HG03558 (cell line): Measurements from ENCODE around the gene ELANE.
"Not testable (repeated sequence)": the region's sequence is repeated elsewhere in the genome, so short reads cannot be mapped to it uniquely, and the experiment has no call there.

Source experiments
- ATAC-seq: cut with Tn5 transposase; IDR thresholded peaks from one replicate; pipeline ENCODE4 v1.9.1; 2021; ENCODE audit warnings: moderate number of reproducible peaks; ENCODE audit not compliant: unreplicated experiment; ENCODE audit errors: extremely low read depth

ELANE gene

DNA sequence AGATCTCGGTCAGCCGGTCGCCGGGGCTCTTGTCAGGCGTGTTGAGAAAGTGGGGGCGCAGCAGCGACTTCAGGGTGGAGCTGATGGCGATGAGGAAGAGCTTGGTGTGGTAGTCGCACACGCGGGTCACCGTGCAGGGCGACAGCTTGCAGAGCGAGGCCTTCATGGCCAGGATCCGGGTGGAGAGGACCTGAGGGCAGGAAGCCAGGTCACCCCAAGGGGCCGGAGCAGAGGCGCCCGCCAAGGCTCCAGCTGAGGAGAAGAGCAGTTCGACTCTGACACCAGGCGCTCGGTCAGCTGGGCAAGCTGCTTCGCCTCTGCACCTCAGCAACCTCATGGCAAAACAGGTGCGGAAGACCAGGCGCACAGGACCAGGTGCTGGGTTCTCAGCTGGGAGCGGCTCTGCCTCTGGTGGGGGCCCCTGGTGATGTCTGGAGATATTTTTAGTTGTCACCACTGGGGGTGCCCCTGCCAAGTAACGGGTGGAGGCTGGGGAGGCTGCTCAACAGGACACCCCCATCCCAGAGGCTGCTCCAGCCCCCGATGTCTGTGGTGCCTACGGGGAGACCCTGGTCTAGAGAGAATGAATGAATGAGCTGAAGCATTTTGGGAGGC is 23.3 kb downstream of the ELANE start:
- ATAC-seq, result no peak

DNA sequence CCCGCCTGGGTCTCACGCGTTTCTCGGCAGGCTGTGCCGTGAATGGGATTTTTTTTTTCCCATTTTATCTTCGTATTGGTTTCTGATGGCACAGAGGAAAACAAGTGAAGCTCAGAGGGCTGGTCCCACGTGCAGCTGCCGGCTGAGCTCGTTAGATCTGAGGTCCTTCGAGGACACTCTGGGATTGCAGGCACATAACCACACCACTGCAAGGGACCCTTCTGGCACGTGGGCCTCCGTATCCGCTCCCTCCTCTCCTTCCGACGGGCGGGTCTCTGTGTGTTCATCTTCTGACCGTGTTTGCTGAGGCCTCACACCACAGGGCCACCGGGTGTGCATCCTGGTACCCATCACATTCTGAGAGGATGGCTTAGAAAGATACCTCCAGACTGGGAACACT is 24.0 kb downstream of the ELANE start:
- no peak for ATAC-seq

DNA sequence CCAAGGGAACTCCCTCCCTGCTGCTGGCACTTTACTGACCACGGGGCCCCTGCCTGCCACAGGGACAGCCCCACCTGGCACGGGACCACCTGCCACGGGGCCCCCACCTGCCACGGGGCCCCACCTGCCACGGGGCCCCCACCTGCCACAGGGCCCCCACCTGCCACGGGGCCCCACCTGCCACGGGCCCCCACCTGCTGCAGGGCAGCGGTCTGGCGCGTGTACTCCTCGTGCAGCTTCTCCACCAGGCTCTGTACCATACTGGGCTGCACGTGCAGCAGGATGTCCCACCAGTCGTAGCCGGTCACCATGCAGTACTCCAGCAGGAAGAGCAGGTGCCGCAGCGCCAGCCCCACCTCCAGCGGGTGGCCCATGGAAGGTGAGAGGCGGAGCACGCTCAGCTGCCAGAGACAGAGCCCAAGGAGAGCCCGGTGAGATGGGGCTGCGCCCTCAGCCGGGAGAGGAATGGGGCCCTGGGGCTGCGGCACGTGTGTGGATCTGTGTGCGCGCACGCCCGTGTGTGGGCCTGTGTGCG is 24.7 kb downstream of the ELANE start:
- no peak for ATAC-seq

DNA sequence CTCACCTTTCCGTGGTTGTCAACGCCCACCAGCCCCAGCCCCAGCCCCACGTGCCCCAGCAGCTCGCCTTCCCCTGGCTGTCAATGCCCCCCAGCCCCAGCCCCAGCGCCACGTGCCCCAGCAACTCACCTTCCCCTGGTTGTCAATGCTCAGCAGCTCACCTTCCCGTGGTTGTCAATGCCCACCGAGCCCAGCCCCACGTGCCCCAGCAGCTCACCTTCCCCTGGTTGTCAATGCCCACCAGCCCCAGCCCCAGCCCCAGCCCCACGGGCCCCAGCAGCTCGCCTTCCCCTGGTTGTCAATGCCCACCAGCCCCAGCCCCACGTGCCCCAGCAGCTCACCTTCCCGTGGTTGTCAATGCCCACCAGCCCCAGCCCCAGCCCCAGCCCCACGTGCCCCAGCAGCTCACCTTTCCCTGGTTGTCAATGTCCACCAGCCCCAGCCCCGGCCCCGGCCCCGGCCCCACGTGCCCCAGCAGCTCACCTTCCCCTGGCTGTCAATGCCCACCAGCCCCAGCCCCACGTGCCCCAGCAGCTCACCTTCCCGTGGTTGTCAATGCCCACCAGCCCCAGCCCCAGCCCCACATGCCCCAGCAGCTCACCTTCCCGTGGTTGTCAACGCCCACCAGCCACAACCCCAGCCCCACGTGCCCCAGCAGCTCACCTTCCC is 26.0 kb downstream of the ELANE start:
- not testable (repeated sequence) for ATAC-seq

DNA sequence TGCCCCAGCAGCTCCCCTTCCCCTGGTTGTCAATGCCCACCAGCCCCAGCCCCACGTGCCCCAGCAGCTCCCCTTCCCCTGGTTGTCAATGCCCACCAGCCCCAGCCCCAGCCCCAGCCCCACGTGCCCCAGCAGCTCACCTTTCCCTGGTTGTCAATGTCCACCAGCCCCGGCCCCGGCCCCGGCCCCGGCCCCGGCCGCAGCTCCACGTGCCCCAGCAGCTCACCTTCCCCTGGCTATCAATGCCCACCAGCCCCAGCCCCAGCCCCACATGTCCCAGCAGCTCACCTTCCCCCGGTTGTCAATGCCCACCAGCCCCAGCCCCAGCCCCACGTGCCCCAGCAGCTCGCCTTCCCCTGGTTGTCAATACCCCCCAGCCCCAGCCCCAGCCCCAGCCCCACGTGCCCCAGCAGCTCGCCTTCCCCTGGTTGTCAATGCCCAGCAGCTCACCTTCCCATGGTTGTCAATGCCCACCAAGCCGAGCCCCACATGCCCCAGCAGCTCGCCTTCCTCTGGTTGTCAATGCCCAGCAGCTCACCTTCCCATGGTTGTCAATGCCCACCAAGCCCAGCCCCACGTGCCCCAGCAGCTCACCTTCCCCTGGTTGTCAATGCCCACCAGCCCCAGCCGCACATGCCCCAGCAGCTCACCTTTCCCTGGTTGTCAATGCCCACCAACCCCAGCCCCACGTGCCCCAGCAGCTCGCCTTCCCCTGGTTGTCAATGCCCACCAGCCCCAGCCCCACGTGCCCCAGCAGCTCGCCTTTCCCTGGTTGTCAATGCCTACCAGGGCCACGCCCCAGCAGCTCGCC is 26.9 kb downstream of the ELANE start:
- ATAC-seq, result not testable (repeated sequence)

DNA sequence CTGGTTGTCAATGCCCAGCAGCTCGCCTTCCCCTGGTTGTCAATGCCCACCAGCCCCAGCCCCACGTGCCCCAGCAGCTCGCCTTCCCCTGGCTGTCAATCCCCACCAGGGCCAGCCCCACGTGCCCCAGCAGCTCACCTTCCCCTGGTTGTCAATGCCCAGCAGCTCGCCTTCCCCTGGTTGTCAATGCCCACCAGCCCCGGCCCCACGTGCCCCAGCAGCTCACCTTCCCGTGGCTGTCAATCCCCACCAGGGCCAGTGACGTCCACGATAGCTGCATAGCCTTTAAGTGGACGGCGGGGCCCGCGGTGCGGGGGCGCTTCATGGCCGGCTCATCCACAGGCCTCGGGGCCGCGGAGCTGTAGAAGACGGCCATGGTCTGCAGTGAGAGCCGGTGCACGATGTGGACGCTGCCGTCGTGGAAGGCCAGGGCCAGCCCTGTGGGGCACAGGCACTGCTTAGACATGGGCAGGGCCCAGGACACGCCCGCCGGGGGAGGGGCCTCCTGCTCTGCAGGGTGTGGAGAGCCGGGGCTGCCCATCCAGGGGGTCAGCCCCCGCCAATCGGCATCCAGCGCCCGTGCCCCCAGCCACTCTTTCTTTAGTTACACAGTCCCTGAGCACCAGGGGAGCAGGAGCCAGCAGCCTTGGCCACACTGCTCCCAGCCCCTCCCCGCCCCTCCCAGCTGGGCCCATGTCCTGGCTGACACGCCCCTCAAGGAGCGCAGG is 27.8 kb downstream of the ELANE start:
- ATAC-seq, result no peak

DNA sequence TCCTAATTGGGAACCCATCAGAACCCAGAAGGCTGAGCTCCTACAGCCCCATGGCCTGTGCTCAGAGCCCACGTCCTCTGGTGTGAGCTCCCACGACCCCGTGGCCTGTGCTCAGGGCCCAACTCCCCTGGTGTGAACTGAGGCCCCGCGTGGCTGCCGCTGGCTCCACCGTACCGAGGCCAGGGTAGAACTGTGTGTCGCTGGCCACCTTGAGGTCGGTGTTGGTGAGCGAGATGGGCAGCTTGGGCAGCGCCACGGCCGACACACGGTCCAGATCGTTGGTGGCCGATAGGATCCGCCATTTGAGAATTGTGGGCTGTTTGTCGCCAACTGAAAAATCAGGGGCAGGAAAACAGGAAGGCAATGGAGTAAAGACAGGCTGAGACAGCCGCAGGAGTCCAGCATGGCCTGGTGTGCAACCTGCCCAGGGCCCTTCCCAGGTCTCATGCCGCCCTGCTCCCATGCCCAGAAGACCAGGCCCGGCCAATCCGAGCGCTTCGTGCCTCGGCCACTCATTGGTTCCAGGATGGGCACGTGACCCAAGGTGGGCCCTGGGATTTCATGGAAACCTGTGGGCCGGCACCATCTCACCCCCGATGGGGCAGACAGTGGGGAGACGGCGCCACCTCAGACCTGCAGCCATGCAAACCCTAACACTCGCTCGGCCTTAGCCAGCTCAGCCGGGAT is 29.4 kb downstream of the ELANE start:
- ATAC-seq, result no peak

DNA sequence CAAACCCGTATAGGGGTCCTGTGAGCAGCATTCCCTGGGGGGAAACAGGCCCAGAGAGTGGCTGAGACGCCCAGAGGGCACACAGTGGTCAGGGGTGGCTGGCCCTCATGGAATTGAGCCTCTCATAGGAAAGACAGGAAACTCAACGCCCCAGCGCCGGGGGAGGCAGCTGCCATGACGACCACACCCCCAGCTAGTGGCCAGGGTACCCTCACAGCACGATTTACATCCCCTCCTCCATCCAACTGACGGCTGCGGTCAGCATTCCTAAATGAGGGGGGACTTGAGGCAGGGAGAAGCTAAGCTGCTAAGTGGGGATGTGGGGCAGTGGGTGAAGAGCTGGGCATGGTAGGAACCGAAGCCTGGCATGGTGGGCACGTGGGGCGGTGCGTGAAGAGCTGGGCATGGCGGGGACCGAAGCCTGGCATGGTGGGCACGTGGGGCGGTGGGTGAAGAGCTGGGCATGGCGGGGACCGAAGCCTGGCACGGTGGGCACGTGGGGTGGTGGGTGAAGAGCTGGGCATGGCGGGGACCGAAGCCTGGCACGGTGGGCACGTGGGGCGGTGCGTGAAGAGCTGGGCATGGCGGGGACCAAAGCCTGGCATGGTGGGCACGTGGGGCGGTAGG is 30.9 kb downstream of the ELANE start:
- ATAC-seq, result no peak

DNA sequence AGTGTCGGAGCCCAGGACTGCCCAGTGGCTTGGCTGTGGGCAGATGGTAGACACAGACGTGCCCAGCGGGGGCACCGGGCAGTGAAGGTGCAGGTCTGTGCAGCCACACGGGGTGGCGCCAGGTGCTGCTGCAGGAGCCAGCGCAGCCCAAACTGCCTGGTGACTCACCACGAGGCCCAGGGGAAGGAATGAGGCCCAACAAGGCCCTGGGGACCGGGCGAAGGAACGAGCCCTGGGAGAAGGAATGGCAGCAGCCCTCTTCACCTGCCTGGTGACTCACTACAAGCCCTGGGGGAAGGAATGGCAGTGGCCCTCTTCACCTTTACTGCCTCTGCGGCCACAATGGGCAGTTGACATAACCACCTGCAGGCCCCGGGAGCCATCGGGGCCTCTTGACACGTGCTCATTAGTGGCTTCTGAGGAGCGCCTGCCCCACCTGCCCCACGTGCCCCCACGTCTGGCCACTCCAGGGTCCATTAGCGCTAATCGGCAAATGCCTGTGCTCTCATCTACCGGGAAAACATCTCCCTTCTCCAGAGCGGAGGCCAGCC is 31.6 kb downstream of the ELANE start:
- ATAC-seq, result no peak

DNA sequence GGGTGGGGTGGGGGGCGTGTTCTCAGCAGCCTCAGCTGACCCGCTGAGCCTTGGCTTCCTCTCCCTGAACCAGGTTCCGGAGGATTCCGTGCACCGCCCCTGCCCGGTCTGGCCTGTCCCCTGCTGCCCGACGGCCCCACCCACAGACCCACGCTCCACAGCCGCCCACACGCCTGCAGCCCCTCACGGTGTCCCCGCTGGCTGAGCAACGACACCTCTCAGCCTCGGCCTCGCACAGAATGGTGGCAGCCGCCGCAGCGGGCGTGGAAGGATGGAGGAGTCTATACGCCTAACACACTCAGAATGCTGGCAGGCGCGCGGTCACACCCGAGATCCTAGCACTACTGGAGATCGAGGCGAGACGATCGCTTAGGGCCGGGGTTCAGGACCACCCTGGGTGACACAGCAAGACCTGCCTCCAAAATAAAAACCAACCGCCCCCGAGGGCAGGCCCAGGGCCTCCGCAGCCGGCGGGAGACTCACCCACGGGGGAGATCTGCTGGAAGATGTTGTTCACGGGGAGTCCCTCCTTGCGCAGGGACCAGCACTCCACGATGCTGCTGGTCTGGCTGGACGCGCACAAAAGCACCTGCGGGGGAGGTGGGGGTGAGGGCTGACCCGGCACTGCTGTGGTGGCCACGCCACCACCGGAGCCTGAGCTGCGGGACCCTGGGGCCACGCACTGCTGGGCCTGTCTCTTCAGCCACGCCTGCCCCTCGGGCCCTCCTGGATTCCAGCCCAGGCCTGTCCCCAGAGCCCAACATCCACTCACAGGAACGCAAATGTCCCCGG is 32.5 kb downstream of the ELANE start:
- no peak for ATAC-seq

DNA sequence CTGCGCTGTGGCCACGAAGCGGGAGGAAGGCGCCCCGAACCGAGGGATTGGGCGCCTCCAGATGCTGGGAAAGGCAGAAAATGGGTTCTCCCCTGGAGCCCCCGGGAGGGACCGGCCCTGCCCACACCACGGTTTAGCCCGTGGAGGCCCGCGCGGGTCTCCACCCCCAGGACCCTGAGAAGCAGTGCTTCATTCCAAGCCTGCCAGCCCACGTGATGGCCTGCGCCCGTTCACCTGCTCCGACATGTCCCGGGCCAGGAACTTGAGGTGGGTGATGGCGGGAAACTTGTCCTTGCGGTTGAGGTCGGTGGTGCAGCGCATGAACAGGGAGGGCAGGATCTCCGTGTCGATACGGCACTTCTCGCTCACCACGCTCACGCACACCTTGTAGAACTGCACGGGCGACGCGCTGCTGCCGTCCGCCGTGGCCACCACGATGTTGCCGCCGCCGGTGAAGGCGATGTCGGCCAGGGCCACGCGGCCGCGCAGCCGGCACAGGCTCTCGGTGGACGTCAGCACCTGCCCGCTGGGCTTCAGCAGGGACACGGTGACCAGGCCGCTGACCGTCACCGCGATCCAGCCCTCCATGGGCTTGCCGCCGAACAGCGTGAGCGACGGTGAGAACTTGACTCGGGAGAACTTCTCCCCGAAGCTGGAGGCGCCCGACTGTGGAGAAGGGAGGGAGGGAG is 33.6 kb downstream of the ELANE start:
- no peak for ATAC-seq

DNA sequence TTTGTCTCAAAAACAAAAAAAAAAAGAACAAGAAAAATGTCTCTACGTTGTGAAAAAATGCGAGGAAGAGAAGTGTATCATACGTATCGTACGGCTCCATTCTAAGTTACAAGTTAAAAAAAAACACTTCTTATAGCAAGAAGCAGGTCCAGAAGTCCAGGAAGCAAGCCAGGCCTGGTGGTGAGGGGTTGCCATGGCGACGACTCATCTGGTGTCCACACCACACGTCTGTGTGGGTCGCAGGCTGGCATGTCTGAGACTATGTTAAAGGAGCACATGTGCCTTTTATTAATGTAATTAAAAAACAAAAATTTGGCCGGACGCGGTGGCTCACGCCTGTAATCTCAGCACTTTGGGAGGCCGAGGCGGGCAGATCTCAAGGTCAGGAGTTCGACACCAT is 35.0 kb downstream of the ELANE start:
- ATAC-seq, result no peak

DNA sequence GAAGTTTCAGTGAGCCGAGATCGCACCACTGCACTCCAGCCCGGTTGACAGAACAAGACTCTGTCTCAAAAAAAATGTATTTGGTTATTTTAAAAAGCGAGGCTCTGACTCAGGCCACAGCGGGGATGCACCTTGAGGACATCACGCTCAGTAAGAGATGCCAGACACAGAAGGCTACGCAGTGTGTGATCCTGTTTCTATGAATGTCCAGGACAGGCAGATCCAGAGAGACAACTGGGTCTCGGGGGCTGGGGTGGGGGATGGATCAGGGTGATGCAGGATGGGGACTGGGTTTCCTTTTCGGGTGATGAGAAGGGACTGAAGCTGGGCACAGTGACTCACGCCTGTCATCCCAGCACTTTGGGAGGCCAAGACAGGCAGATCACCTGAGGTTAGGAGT is 35.5 kb downstream of the ELANE start:
- no peak for ATAC-seq

DNA sequence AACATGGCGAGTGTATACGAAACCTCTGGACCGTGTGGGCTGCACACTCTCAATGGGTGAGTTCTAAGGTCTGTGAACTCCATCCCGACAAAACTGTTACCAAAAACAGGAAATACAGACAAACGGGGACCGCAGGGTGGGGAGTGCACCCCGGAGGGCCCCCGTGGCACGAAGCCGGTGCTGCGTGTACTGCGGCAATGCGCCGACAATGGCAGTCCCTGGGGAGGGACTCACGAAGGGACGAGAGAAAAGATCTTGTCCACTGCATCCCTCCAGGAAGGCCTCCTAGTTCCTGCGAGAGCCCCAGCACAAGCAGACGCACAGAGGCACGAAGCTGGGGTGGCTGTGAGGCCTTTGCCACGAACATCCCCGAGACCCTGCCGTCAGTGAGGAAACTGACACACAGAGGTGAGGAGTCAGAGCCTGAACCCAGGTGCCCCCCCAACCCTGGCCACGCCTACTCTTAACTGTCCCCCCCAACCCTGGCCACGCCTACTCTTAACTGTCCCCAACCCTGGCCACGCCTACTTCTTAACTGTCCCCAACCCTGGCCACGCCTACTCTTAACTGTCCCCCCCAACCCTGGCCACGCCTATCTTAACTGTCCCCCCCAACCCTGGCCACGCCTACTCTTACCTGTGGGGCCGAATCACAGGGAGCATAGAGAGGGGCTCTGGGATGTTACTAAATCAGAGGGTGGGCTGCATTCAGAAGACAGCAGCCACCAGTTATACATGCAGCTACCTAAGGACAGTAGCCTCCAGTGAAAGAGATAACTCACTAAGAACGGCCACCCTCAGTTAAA is 36.7 kb downstream of the ELANE start:
- no peak for ATAC-seq

DNA sequence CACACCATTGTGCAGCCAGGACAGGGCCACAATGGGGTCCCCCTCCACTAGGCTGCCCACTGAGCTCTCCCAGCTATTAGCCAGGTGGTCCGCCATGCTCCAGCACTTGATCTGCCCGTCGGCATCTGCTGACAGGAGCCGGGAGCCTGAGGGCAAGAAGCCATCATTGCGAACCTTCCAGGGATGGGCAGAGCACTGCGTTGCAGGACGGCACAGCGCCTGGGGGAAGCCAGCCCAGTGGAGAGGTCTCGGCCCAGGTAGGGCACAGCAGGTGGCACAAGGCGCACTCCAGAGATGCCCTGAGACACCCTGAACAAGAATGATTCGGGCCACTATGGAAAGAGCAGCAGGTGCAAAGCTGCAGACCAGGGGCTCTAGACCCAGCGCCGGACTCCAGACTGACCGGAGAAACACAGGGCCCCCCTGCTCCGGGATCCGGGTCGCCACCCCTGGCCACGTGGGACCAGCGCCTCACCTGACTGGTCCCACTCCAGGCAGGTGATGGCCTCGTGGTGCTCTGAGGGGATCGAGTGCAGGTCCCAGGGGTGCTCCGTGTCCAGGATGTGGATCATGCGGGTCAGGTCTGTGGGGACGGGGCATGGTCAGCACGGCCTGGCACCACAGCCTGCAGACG is 37.7 kb downstream of the ELANE start:
- ATAC-seq, result no peak

DNA sequence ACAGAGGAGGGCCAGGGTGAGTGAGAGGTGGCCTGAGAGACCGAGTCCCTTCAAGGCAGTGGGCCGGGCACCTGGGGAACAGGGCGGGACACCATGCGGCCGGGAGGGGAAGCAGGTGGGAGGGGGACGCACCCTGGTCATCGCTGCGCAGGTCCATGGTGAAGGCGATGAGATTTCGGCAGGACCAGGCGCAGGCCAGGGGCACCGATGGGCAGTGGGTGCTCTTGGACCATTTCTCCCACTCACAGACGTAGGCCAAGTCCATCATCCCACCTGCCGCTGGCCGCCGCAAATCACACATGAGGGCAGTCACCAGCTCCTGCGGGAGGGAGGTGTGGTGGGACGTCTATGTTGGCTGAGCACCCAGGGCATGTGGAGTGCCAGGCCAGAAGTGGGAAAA is 38.7 kb downstream of the ELANE start:
- no peak for ATAC-seq
